ENCODE data around the gene CSNK1A1L.
"Not testable (repeated sequence)": the region's sequence is repeated elsewhere in the genome, so short reads cannot be mapped to it uniquely, and the experiment has no call there.

Gene CSNK1A1L

GRCh38 chr13:37065890-37066526, 39.5 kb downstream of the CSNK1A1L start:
- H3K79me2 ChIP-seq (ENCODE audit: control insufficient read depth, low read length): no peaks in the 10 kb centered on the region
- no peaks in the 10 kb centered on the region for H3K9me3 ChIP-seq (ENCODE audit: control insufficient read depth, insufficient read depth, low read length)
- H3F3A ChIP-seq (ENCODE audit: control insufficient read depth, insufficient read depth): no peaks in the 10 kb centered on the region; the same call in 1 of the 2 replicates
- no peak overlapping the region for H3K4me3 ChIP-seq (ENCODE audit: low read length)
- peaks cover 28% of the 10 kb centered on the region for H3K4me1 ChIP-seq (ENCODE audit: control insufficient read depth, low read length)
- H3K36me3 ChIP-seq (ENCODE audit: control insufficient read depth, low read length): no peaks in the 10 kb centered on the region
- no peak overlapping the region for H3K4me2 ChIP-seq (ENCODE audit: low read length)
- H4K20me1 ChIP-seq (ENCODE audit: control insufficient read depth, insufficient read depth, low read depth, low read length): no peaks in the 10 kb centered on the region
- no peak overlapping the region for H3K27ac ChIP-seq (ENCODE audit: low read depth, low read length)
- no peaks in the 10 kb centered on the region for H3K9me2 ChIP-seq (replicated peaks; ENCODE audit: control insufficient read depth, low read length)
- TF ChIP-seq CTCF (IDR thresholded peaks at IDR 0.05; ENCODE audit: low read depth, low read length, poor library complexity, severe bottlenecking) (no peak), EZH2phosphoT487 (IDR thresholded peaks at IDR 0.05; ENCODE audit: borderline replicate concordance, low read length) (no peak)
- no peaks in the 10 kb centered on the region for H3K27me3 ChIP-seq (ENCODE audit: control insufficient read depth, low read length)

GRCh38 chr13:37059848-37060192, 45.6 kb downstream of the CSNK1A1L start:
- TF ChIP-seq CTCF (IDR thresholded peaks at IDR 0.05; ENCODE audit: low read depth, low read length, poor library complexity, severe bottlenecking) (no peak), EZH2phosphoT487 (IDR thresholded peaks at IDR 0.05; ENCODE audit: borderline replicate concordance, low read length) (no peak)
- H3K4me2 ChIP-seq (ENCODE audit: low read length): peak overlapping the region; percentile 81
- H3K27ac ChIP-seq (ENCODE audit: low read depth, low read length): no peak overlapping the region
- no peaks in the 10 kb centered on the region for H3F3A ChIP-seq (ENCODE audit: control insufficient read depth, insufficient read depth)
- H3K79me2 ChIP-seq (ENCODE audit: control insufficient read depth, low read length): peaks cover 41% of the 10 kb centered on the region
- peak overlapping the region; percentile 86 for H3K4me3 ChIP-seq (ENCODE audit: low read length)
- no peaks in the 10 kb centered on the region for H3K27me3 ChIP-seq (ENCODE audit: control insufficient read depth, low read length)
- peaks cover 9% of the 10 kb centered on the region for H3K36me3 ChIP-seq (ENCODE audit: control insufficient read depth, low read length)
- peaks cover 2% of the 10 kb centered on the region; the same call in 1 of the 2 replicates for H3K9me3 ChIP-seq (ENCODE audit: control insufficient read depth, insufficient read depth, low read length)
- H3K4me1 ChIP-seq (ENCODE audit: control insufficient read depth, low read length): peaks cover 16% of the 10 kb centered on the region
- H4K20me1 ChIP-seq (ENCODE audit: control insufficient read depth, insufficient read depth, low read depth, low read length): no peaks in the 10 kb centered on the region
- no peaks in the 10 kb centered on the region for H3K9me2 ChIP-seq (replicated peaks; ENCODE audit: control insufficient read depth, low read length)

- H4K20me1 ChIP-seq (ENCODE audit: control insufficient read depth, insufficient read depth, low read depth, low read length): no peaks in the 10 kb centered on the region
- H3K36me3 ChIP-seq (ENCODE audit: control insufficient read depth, low read length): peaks cover 9% of the 10 kb centered on the region
- H3F3A ChIP-seq (ENCODE audit: control insufficient read depth, insufficient read depth): no peaks in the 10 kb centered on the region
- TF ChIP-seq CTCF (IDR thresholded peaks at IDR 0.05; ENCODE audit: low read depth, low read length, poor library complexity, severe bottlenecking) (no peak), EZH2phosphoT487 (IDR thresholded peaks at IDR 0.05; ENCODE audit: borderline replicate concordance, low read length) (no peak)
- H3K9me2 ChIP-seq (replicated peaks; ENCODE audit: control insufficient read depth, low read length): no peaks in the 10 kb centered on the region
- H3K9me3 ChIP-seq (ENCODE audit: control insufficient read depth, insufficient read depth, low read length): peaks cover 2% of the 10 kb centered on the region; the same call in 1 of the 2 replicates
- peak within 1 kb of the TSS; percentile 86 for H3K4me3 ChIP-seq (ENCODE audit: low read length)
- H3K4me1 ChIP-seq (ENCODE audit: control insufficient read depth, low read length): peaks cover 16% of the 10 kb centered on the region
- peaks cover 41% of the 10 kb centered on the region for H3K79me2 ChIP-seq (ENCODE audit: control insufficient read depth, low read length)
- H3K4me2 ChIP-seq (ENCODE audit: low read length): peak within 1 kb of the TSS; percentile 81
- H3K27ac ChIP-seq (ENCODE audit: low read depth, low read length): peak within 1 kb of the TSS; percentile 47
- no peaks in the 10 kb centered on the region for H3K27me3 ChIP-seq (ENCODE audit: control insufficient read depth, low read length)
Observed at GRCh38 chr13:37058910-37059847, 46.3 kb downstream of the CSNK1A1L start, which contains the start of gene SUPT20H. SUPT20H (minus strand) TSS chr13:37059688; CDS start chr13:37051490, 8,198 bp downstream.

- H3F3A ChIP-seq (ENCODE audit: control insufficient read depth, insufficient read depth); H3K4me2 ChIP-seq (ENCODE audit: low read length); H3K27ac ChIP-seq (ENCODE audit: low read depth, low read length); H3K9me3 ChIP-seq (ENCODE audit: control insufficient read depth, insufficient read depth, low read length); H3K27me3 ChIP-seq (ENCODE audit: control insufficient read depth, low read length); H3K4me3 ChIP-seq (ENCODE audit: low read length); H3K9me2 ChIP-seq (replicated peaks; ENCODE audit: control insufficient read depth, low read length); H4K20me1 ChIP-seq (ENCODE audit: control insufficient read depth, insufficient read depth, low read depth, low read length): not testable (repeated sequence)
- peaks cover 16% of the 10 kb centered on the region for H3K4me1 ChIP-seq (ENCODE audit: control insufficient read depth, low read length)
- H3K79me2 ChIP-seq (ENCODE audit: control insufficient read depth, low read length): peaks cover 66% of the 10 kb centered on the region
- H3K36me3 ChIP-seq (ENCODE audit: control insufficient read depth, low read length): peaks cover 13% of the 10 kb centered on the region
Observed at GRCh38 chr13:37056228-37056627, 49.2 kb downstream of the CSNK1A1L start.

All from DOHH2 (cell line).